A673 (cell line): ENCODE data around the gene NOL3.
A peak's percentile ranks its signal among the peaks of the same experiment; 100 is the strongest.

Experiments used
- EZH2 ChIP-seq: fragments of 200-600 bp; sonication (generic); IDR thresholded peaks from 2 replicates; pipeline ENCODE4 v1.6.1; 2017; ENCODE audit warnings: borderline replicate concordance, low read depth, mild to moderate bottlenecking, mixed read lengths, antibody characterized with exemption, low read length; ENCODE audit not compliant: poor library complexity, severe bottlenecking
- TF ChIP-seq, protein P1 (sequence below): fragments of 300-800, 200-600 bp; sonication (generic); conservative IDR thresholded peaks from 2 replicates; pipeline ENCODE4 v1.5.1; 2017; ENCODE audit warnings: low read depth, mild to moderate bottlenecking, antibody characterized with exemption, low read length, moderate library complexity, mixed read lengths

DNA sequence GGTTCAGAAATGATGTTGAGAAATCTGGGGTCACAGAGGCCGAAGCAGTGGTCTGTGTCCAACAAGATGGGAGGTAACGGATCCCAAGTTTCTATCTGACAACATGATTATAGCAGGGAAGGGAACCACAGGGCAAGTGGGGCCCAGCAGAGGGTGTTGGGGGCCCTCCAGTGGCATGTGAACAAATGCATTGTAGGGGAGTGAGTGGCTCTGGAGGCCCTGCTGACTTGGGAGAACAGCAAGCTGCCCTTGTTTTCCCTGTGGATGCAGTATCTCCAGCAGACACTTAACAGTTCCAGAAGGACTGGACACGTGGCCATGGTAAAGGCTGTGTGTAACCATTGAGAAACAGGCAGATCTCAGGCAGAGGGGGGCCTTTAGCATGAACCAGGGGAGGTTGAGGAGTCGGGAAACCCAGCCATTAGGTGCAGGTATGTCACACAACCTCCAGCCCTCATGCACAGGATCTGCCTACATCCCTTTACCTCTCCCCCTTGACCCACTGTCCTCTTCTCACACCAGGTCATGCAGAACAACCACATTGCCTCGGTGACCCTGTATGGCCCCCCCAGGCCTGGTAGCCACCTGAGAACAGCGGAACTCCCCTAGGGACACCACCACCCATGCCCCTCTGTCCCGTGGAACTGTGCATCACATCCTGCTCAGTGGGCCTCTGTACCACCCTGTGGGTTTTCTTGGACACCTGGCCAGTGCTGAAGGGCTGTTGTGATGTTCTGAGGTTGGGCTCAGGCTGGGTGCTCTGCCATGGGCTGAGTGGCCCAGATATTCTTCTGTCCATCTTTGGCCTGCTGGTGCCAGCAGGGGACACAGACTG, 23.6 kb upstream of the NOL3 start:
- TF ChIP-seq, protein P1, sequence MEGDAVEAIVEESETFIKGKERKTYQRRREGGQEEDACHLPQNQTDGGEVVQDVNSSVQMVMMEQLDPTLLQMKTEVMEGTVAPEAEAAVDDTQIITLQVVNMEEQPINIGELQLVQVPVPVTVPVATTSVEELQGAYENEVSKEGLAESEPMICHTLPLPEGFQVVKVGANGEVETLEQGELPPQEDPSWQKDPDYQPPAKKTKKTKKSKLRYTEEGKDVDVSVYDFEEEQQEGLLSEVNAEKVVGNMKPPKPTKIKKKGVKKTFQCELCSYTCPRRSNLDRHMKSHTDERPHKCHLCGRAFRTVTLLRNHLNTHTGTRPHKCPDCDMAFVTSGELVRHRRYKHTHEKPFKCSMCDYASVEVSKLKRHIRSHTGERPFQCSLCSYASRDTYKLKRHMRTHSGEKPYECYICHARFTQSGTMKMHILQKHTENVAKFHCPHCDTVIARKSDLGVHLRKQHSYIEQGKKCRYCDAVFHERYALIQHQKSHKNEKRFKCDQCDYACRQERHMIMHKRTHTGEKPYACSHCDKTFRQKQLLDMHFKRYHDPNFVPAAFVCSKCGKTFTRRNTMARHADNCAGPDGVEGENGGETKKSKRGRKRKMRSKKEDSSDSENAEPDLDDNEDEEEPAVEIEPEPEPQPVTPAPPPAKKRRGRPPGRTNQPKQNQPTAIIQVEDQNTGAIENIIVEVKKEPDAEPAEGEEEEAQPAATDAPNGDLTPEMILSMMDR = 0 out of 2 replicates have a peak, but pooled peaks have one; percentile 13
- TF ChIP-seq EZH2 = no peak
